Keratinocyte (primary cell): ENCODE data around the gene ADAMTS2. TPM values are rescaled to one million over a fixed set of nuclear protein-coding genes. Genes with fewer than 3 reads are reported as not detected.

Experiments used
- DNase-seq: peaks from one replicate; pipeline ENCODE4 v3.0.0-alpha.2; 2011; ENCODE audit warnings: low read depth, missing footprints, low spot score
- FAIRE-seq: peaks from 2 replicates; lab custom pipeline; 2011; peaks lifted over from hg19 to GRCh38; lab: Jason Lieb, UNC
- H2AFZ ChIP-seq: 2 replicates; pipeline ENCODE4 v1.6.0; 2012; ENCODE audit warnings: low read length, control low read depth, inconsistent platforms; ENCODE audit not compliant: control insufficient read depth
- H3K27ac ChIP-seq: 2 replicates; pipeline ENCODE4 v1.5.1; 2011; ENCODE audit warnings: low read length; ENCODE audit not compliant: control insufficient read depth, insufficient read depth
- H3K27me3 ChIP-seq: 3 replicates; pipeline ENCODE4 v1.6.0; 2011; ENCODE audit warnings: low read length; ENCODE audit not compliant: control insufficient read depth, insufficient read depth; ENCODE audit errors: extremely low read depth
- H3K36me3 ChIP-seq, 2 experiments: 2 replicates in 1 of 2; 3 replicates in 1 of 2; pipeline ENCODE4 v1.5.1; 2011; ENCODE audit warnings: low read length in 2 of 2, mild to moderate bottlenecking in 1 of 2; ENCODE audit not compliant: control insufficient read depth in 2 of 2, insufficient read depth in 2 of 2; ENCODE audit errors: extremely low read depth in 1 of 2
- H3K4me1 ChIP-seq: 3 replicates; pipeline ENCODE4 v1.5.1; 2011; ENCODE audit warnings: low read length; ENCODE audit not compliant: control insufficient read depth, insufficient read depth; ENCODE audit errors: extremely low read depth
- H3K4me2 ChIP-seq: 3 replicates; pipeline ENCODE4 v1.6.0; 2011; ENCODE audit warnings: low read depth, low read length; ENCODE audit not compliant: control insufficient read depth, insufficient read depth; ENCODE audit errors: extremely low read depth
- H3K4me3 ChIP-seq, 3 experiments: fragments of 200-600 bp in 1 of 3; sonication (generic) in 1 of 3; 2 replicates in 2 of 3; 3 replicates in 1 of 3; pipeline ENCODE4 v1.5.1; 2011 to 2016; ENCODE audit warnings: low read length in 3 of 3, mild to moderate bottlenecking in 3 of 3, control low read depth in 2 of 3, inconsistent platforms in 1 of 3, low read depth in 1 of 3, mixed read lengths in 1 of 3, mixed run types in 1 of 3, moderate library complexity in 1 of 3; ENCODE audit not compliant: control insufficient read depth in 2 of 3, insufficient read depth in 2 of 3; ENCODE audit errors: extremely low read depth in 1 of 3
- H3K79me2 ChIP-seq: 2 replicates; pipeline ENCODE4 v1.6.0; 2012; ENCODE audit warnings: low read length; ENCODE audit not compliant: control insufficient read depth, insufficient read depth
- H3K9ac ChIP-seq: 3 replicates; pipeline ENCODE4 v1.6.0; 2011; ENCODE audit warnings: low read length; ENCODE audit not compliant: control insufficient read depth, insufficient read depth; ENCODE audit errors: extremely low read depth
- H3K9me1 ChIP-seq: 3 replicates; pipeline ENCODE4 v1.6.0; 2011; ENCODE audit warnings: low read length; ENCODE audit not compliant: control insufficient read depth, insufficient read depth; ENCODE audit errors: extremely low read depth
- H3K9me3 ChIP-seq: 2 replicates; pipeline ENCODE4 v1.5.1; 2012; ENCODE audit warnings: low read depth, low read length; ENCODE audit not compliant: control insufficient read depth
- H4K20me1 ChIP-seq: 3 replicates; pipeline ENCODE4 v1.6.0; 2011; ENCODE audit warnings: low read length; ENCODE audit not compliant: control insufficient read depth, insufficient read depth; ENCODE audit errors: extremely low read depth
- CTCF ChIP-seq, 3 experiments: IDR thresholded peaks in 1 of 3; conservative IDR thresholded peaks in 1 of 3; optimal IDR thresholded peaks in 1 of 3; 2 replicates in 2 of 3; 3 replicates in 1 of 3; pipeline versions ENCODE3 to v1.5.1; 2011; ENCODE audit warnings: low read length in 3 of 3, mild to moderate bottlenecking in 3 of 3, moderate library complexity in 2 of 3, control low read depth in 1 of 3, inconsistent platforms in 1 of 3; ENCODE audit not compliant: insufficient read depth in 2 of 3; ENCODE audit errors: extremely low read depth in 1 of 3
- EZH2 ChIP-seq: IDR thresholded peaks from one replicate; pipeline ENCODE4 v1.6.1; 2012; ENCODE audit warnings: inconsistent platforms, mild to moderate bottlenecking, low read length, moderate library complexity
- dilution Hi-C: fragments of 300-500 bp; cut with MboI; formaldehyde crosslinking; loops from one replicate; pipeline ENCODE4 v1.7.0; 2020; ENCODE audit warnings: low sequenced_read_pairs; ENCODE audit not compliant: extremely low pct_ligation_motif_present
- polyA plus RNA-seq, 5 experiments: library from polyadenylated mRNA; depleted of rRNA in 3 of 5; stranded (reverse) in 3 of 5; stranded (forward) in 1 of 5; unstranded in 1 of 5; fragments of >200 nt; gene quantifications; 1 replicate in 1 of 5; 2 replicates in 3 of 5; 3 replicates in 1 of 5; pipeline versions ENCODE4 v1.2.1 to v1.2.3, GENCODE V29; 2011 to 2012; ENCODE audit warnings: missing spikeins in 2 of 5, low read depth in 1 of 5, low replicate concordance in 1 of 5

The ADAMTS2 gene
- polyA plus RNA-seq, 1 donor (not counting 4 experiments of a cell fraction or from before 2014, with no cell fraction given), result not detected

GRCh38 chr5:179211068-179211467 lies 134.2 kb downstream of the ADAMTS2 start:
- TF ChIP-seq EZH2 (no peak), CTCF (optimal IDR thresholded peaks at IDR 0.05 in 1 of 3, IDR thresholded peaks at IDR 0.05 in 1 of 3, conservative IDR thresholded peaks at IDR 0.05 in 1 of 3; ENCODE audit: extremely low read depth in 1 of 3, insufficient read depth in 2 of 3, low read length in 3 of 3) (no peak)
- H3K79me2 ChIP-seq, result no peaks in the 10 kb centered on the region
- no peak overlapping the region for H3K9ac ChIP-seq
- DNase-seq (no peak), FAIRE-seq (no peak)
- H3K27ac ChIP-seq, result no peak overlapping the region
- H3K4me1 ChIP-seq, result no peaks in the 10 kb centered on the region
- H3K9me1 ChIP-seq, result no peaks in the 10 kb centered on the region
- no peaks in the 10 kb centered on the region for H3K36me3 ChIP-seq
- H2AFZ ChIP-seq, result no peak overlapping the region
- H3K27me3 ChIP-seq, result no peaks in the 10 kb centered on the region
- H3K9me3 ChIP-seq, result peaks cover 13% of the 10 kb centered on the region
- no peaks in the 10 kb centered on the region for H4K20me1 ChIP-seq
- no peak overlapping the region for H3K4me3 ChIP-seq
- no peak overlapping the region for H3K4me2 ChIP-seq
- dilution Hi-C loops, result no loop called here

GRCh38 chr5:179210478-179210877 lies 134.8 kb downstream of the ADAMTS2 start:
- Histone ChIP-seq H3K4me1 (no peaks in the 10 kb centered on the region), H3K9me1 (no peaks in the 10 kb centered on the region), H3K4me2 (no peak overlapping the region), H3K79me2 (no peaks in the 10 kb centered on the region), H3K4me3 (no peak overlapping the region), H4K20me1 (no peaks in the 10 kb centered on the region), H3K27ac (no peak overlapping the region), H3K9ac (no peak overlapping the region), H3K36me3 (no peaks in the 10 kb centered on the region), H3K9me3 (peaks cover 13% of the 10 kb centered on the region), H2AFZ (no peak overlapping the region), H3K27me3 (no peaks in the 10 kb centered on the region)
- FAIRE-seq, result no peak
- dilution Hi-C loops, result no loop called here
- TF ChIP-seq EZH2 (no peak), CTCF (optimal IDR thresholded peaks at IDR 0.05 in 1 of 3, IDR thresholded peaks at IDR 0.05 in 1 of 3, conservative IDR thresholded peaks at IDR 0.05 in 1 of 3; ENCODE audit: extremely low read depth in 1 of 3, insufficient read depth in 2 of 3, low read length in 3 of 3) (no peak)
- no peak for DNase-seq
